Measurements from ENCODE around the gene PSMG1. TPM values are rescaled to one million over a fixed set of nuclear protein-coding genes. Genes with fewer than 3 reads are reported as not detected.

Gene PSMG1
- total and polyA plus RNA-seq, 7 experiments from 2014 or later, result 9.8 to 62.5 (median 17.1) TPM

- Histone ChIP-seq H3K27me3 (ENCODE audit: control insufficient read depth in 2 of 2, insufficient read depth in 2 of 2, low read length in 2 of 2) (no peaks in the 10 kb centered on the region), H3K36me3 (ENCODE audit: control insufficient read depth in 2 of 3, insufficient read depth in 3 of 3, low read length in 3 of 3) (peaks cover 0 to 61% (median 8%) of the 10 kb centered on the region in 3 experiments), H3K4me3 (ENCODE audit: low read length) (no peak overlapping the region), H3K4me1 (ENCODE audit: control insufficient read depth in 2 of 2, insufficient read depth in 2 of 2, low read length in 2 of 2) (peaks cover 0 to 7% of the 10 kb centered on the region in 2 donors), H3K27ac (ENCODE audit: low read depth, low read length) (no peak overlapping the region), H3K9me3 (ENCODE audit: control insufficient read depth in 2 of 3, low read length in 3 of 3) (no peaks in the 10 kb centered on the region)
- Mint-ChIP-seq H3K9me3 (no peaks in the 10 kb centered on the region), H3K4me3 (peak overlapping the region in 4 of 10 donors; percentile 19 to 58 (median 43)), H3K27me3 (no peaks in the 10 kb centered on the region), H3K36me3 (peaks cover 20 to 53% (median 37%) of the 10 kb centered on the region in 5 donors), H3K27ac (peak overlapping the region in 6 of 9 donors; percentile 4 to 72 (median 34)), H3K4me1 (peaks cover 13 to 45% (median 31%) of the 10 kb centered on the region in 7 donors)
- intact Hi-C loops (cut with micrococcal nuclease), result no loop called here
- DNase-seq (no peak), ATAC-seq (no peak)
- ChIA-PET CTCF (no interaction called here), POLR2A (no interaction called here)
Observed at GRCh38 chr21:39196310-39196709, 13.1 kb upstream of the PSMG1 start.

GRCh38 chr21:39193380-39193779 is 10.1 kb upstream of the PSMG1 start:
- H3K9me3 Mint-ChIP-seq, result no peaks in the 10 kb centered on the region
- intact Hi-C loops (cut with micrococcal nuclease), result loop anchor here in 1 of 2 donors (2.0 to 5.0 kb wide), 2 partner anchors 17 to 89 kb away; no protein-coding TSS in a partner anchor
- CTCF ChIA-PET, result no interaction called here
- DNase-seq, result no peak
- Histone ChIP-seq H3K36me3 (ENCODE audit: control insufficient read depth in 2 of 3, insufficient read depth in 3 of 3, low read length in 3 of 3) (peaks cover 0 to 32% (median 8%) of the 10 kb centered on the region in 3 experiments), H3K4me1 (ENCODE audit: control insufficient read depth in 2 of 2, insufficient read depth in 2 of 2, low read length in 2 of 2) (peaks cover 0 to 7% of the 10 kb centered on the region in 2 donors), H3K9me3 (ENCODE audit: control insufficient read depth in 2 of 3, low read length in 3 of 3) (no peaks in the 10 kb centered on the region), H3K27ac (ENCODE audit: low read depth, low read length) (no peak overlapping the region), H3K27me3 (ENCODE audit: control insufficient read depth in 2 of 2, insufficient read depth in 2 of 2, low read length in 2 of 2) (no peaks in the 10 kb centered on the region), H3K4me3 (ENCODE audit: low read length) (no peak overlapping the region)
- H3K4me1 Mint-ChIP-seq, result peaks cover 12 to 48% (median 27%) of the 10 kb centered on the region in 7 donors
- H3K36me3 Mint-ChIP-seq, result peaks cover 11 to 36% (median 31%) of the 10 kb centered on the region in 5 donors
- ATAC-seq, result no peak
- H3K27me3 Mint-ChIP-seq, result no peaks in the 10 kb centered on the region
- no peak overlapping the region for H3K27ac Mint-ChIP-seq
- POLR2A ChIA-PET, result no interaction called here
- H3K4me3 Mint-ChIP-seq, result no peak overlapping the region

GRCh38 chr21:39189857-39190604 is 6.8 kb upstream of the PSMG1 start:
- no peaks in the 10 kb centered on the region for H3K27me3 Mint-ChIP-seq
- no peaks in the 10 kb centered on the region for H3K4me1 ChIP-seq (ENCODE audit: control insufficient read depth in 2 of 2, insufficient read depth in 2 of 2, low read length in 2 of 2)
- peaks cover 0 to 16% (median 7%) of the 10 kb centered on the region in 5 donors for H3K36me3 Mint-ChIP-seq
- peak overlapping the region in 3 of 9 donors; percentile 20 to 64 (median 23) for H3K27ac Mint-ChIP-seq
- no peaks in the 10 kb centered on the region for H3K9me3 Mint-ChIP-seq
- DNase-seq (no peak), ATAC-seq (no peak)
- peaks cover 0 to 10% (median 0%) of the 10 kb centered on the region in 3 experiments for H3K36me3 ChIP-seq (ENCODE audit: control insufficient read depth in 2 of 3, insufficient read depth in 3 of 3, low read length in 3 of 3)
- intact Hi-C loops (cut with micrococcal nuclease), result loop anchor here (5.0 to 10.0 kb wide), 3 partner anchors 92 to 1925 kb away; partner anchors contain the start of genes DYRK1A (in 1 of the 2) and VPS26C (in 1 of the 2)
- ChIA-PET CTCF (no interaction called here), POLR2A (interaction anchor here (0.7 kb wide), 1 partner anchor 157 kb away, joined by 6 read pairs; no protein-coding TSS in a partner anchor)
- H3K27ac ChIP-seq (ENCODE audit: low read depth, low read length), result no peak overlapping the region
- no peaks in the 10 kb centered on the region for H3K27me3 ChIP-seq (ENCODE audit: control insufficient read depth in 2 of 2, insufficient read depth in 2 of 2, low read length in 2 of 2)
- H3K4me3 ChIP-seq (ENCODE audit: low read length), result no peak overlapping the region
- peaks cover 2 to 54% (median 26%) of the 10 kb centered on the region in 7 donors for H3K4me1 Mint-ChIP-seq
- H3K4me3 Mint-ChIP-seq, result peak overlapping the region in 1 of 10 donors; percentile 19
- no peaks in the 10 kb centered on the region for H3K9me3 ChIP-seq (ENCODE audit: control insufficient read depth in 2 of 3, low read length in 3 of 3)

- Mint-ChIP-seq H3K9me3 (no peaks in the 10 kb centered on the region), H3K36me3 (peaks cover 0 to 11% (median 0%) of the 10 kb centered on the region in 5 donors), H3K4me3 (no peak overlapping the region), H3K27ac (peak overlapping the region in 7 of 9 donors; percentile 38 to 76 (median 55)), H3K27me3 (no peaks in the 10 kb centered on the region), H3K4me1 (peaks cover 12 to 55% (median 35%) of the 10 kb centered on the region in 7 donors)
- no peaks in the 10 kb centered on the region for H3K27me3 ChIP-seq (ENCODE audit: control insufficient read depth in 2 of 2, insufficient read depth in 2 of 2, low read length in 2 of 2)
- peaks cover 0 to 4% (median 0%) of the 10 kb centered on the region in 3 experiments for H3K36me3 ChIP-seq (ENCODE audit: control insufficient read depth in 2 of 3, insufficient read depth in 3 of 3, low read length in 3 of 3)
- intact Hi-C loops (cut with micrococcal nuclease), result loop anchor here in 1 of 2 donors (10.0 kb wide), 2 partner anchors 1824 to 1924 kb away; partner anchors contain the start of genes DYRK1A and VPS26C
- ChIA-PET CTCF (no interaction called here), POLR2A (interaction anchor here (0.5 to 0.6 kb wide), 2 partner anchors 24 to 108 kb away, joined by 3 to 4 read pairs; no protein-coding TSS in a partner anchor)
- ATAC-seq (no peak), DNase-seq (no peak)
- no peaks in the 10 kb centered on the region for H3K9me3 ChIP-seq (ENCODE audit: control insufficient read depth in 2 of 3, low read length in 3 of 3)
- H3K4me3 ChIP-seq (ENCODE audit: low read length), result no peak overlapping the region
- no peak overlapping the region for H3K27ac ChIP-seq (ENCODE audit: low read depth, low read length)
- peaks cover 0 to 6% of the 10 kb centered on the region in 2 donors for H3K4me1 ChIP-seq (ENCODE audit: control insufficient read depth in 2 of 2, insufficient read depth in 2 of 2, low read length in 2 of 2)
Observed at GRCh38 chr21:39188521-39189139, 5.4 kb upstream of the PSMG1 start.

- CTCF ChIA-PET, result no interaction called here
- H3K27me3 ChIP-seq (ENCODE audit: control insufficient read depth in 2 of 2, insufficient read depth in 2 of 2, low read length in 2 of 2), result no peaks in the 10 kb centered on the region
- Mint-ChIP-seq H3K9me3 (peaks cover 0 to 2% (median 0%) of the 10 kb centered on the region in 11 donors), H3K36me3 (peaks cover 0 to 11% (median 0%) of the 10 kb centered on the region in 5 donors), H3K4me1 (peaks cover 17 to 51% (median 39%) of the 10 kb centered on the region in 7 donors), H3K27ac (peak overlapping the region in 7 of 9 donors; percentile 25 to 76 (median 63)), H3K4me3 (no peak overlapping the region), H3K27me3 (no peaks in the 10 kb centered on the region)
- H3K4me3 ChIP-seq (ENCODE audit: low read length), result no peak overlapping the region
- POLR2A ChIA-PET, result interaction anchor here (0.6 kb wide), 1 partner anchor 79 kb away, joined by 3 read pairs; no protein-coding TSS in a partner anchor
- H3K27ac ChIP-seq (ENCODE audit: low read depth, low read length), result no peak overlapping the region
- peaks cover 4 to 9% of the 10 kb centered on the region in 2 donors for H3K4me1 ChIP-seq (ENCODE audit: control insufficient read depth in 2 of 2, insufficient read depth in 2 of 2, low read length in 2 of 2)
- ATAC-seq, result no peak
- no peak for DNase-seq
- peaks cover 0 to 11% (median 0%) of the 10 kb centered on the region in 3 experiments for H3K36me3 ChIP-seq (ENCODE audit: control insufficient read depth in 2 of 3, insufficient read depth in 3 of 3, low read length in 3 of 3)
- H3K9me3 ChIP-seq (ENCODE audit: control insufficient read depth in 2 of 3, low read length in 3 of 3), result no peaks in the 10 kb centered on the region
- intact Hi-C loops (cut with micrococcal nuclease), result loop anchor here in 1 of 2 donors (10.0 kb wide), 2 partner anchors 1822 to 1922 kb away; partner anchors contain the start of genes DYRK1A and VPS26C
Observed at GRCh38 chr21:39187141-39187540, 3.9 kb upstream of the PSMG1 start.

GRCh38 chr21:39186676-39187075 is 3.4 kb upstream of the PSMG1 start:
- ATAC-seq (no peak), DNase-seq (no peak)
- peaks cover 22 to 56% (median 44%) of the 10 kb centered on the region in 7 donors for H3K4me1 Mint-ChIP-seq
- H3K27me3 Mint-ChIP-seq, result no peaks in the 10 kb centered on the region
- peak overlapping the region in 7 of 9 donors; percentile 25 to 76 (median 59) for H3K27ac Mint-ChIP-seq
- peaks cover 0 to 9% (median 0%) of the 10 kb centered on the region in 5 donors for H3K36me3 Mint-ChIP-seq
- Histone ChIP-seq H3K27ac (ENCODE audit: low read depth, low read length) (no peak overlapping the region), H3K9me3 (ENCODE audit: control insufficient read depth in 2 of 3, low read length in 3 of 3) (no peaks in the 10 kb centered on the region), H3K4me1 (ENCODE audit: control insufficient read depth in 2 of 2, insufficient read depth in 2 of 2, low read length in 2 of 2) (peaks cover 9% of the 10 kb centered on the region in 2 donors), H3K36me3 (ENCODE audit: control insufficient read depth in 2 of 3, insufficient read depth in 3 of 3, low read length in 3 of 3) (peaks cover 0 to 11% (median 0%) of the 10 kb centered on the region in 3 experiments), H3K4me3 (ENCODE audit: low read length) (no peak overlapping the region), H3K27me3 (ENCODE audit: control insufficient read depth in 2 of 2, insufficient read depth in 2 of 2, low read length in 2 of 2) (no peaks in the 10 kb centered on the region)
- H3K9me3 Mint-ChIP-seq, result peaks cover 0 to 2% (median 0%) of the 10 kb centered on the region in 11 donors
- ChIA-PET CTCF (no interaction called here), POLR2A (interaction anchor here (0.6 kb wide), 1 partner anchor 79 kb away, joined by 3 read pairs; no protein-coding TSS in a partner anchor)
- H3K4me3 Mint-ChIP-seq, result no peak overlapping the region
- intact Hi-C loops (cut with micrococcal nuclease), result loop anchor here in 1 of 2 donors (10.0 kb wide), 2 partner anchors 1822 to 1922 kb away; partner anchors contain the start of genes DYRK1A and VPS26C

All from naive thymus-derived CD4-positive, alpha-beta T cell (primary cell).